Measurements from ENCODE around the gene UBAP2.

Gene UBAP2

DNA sequence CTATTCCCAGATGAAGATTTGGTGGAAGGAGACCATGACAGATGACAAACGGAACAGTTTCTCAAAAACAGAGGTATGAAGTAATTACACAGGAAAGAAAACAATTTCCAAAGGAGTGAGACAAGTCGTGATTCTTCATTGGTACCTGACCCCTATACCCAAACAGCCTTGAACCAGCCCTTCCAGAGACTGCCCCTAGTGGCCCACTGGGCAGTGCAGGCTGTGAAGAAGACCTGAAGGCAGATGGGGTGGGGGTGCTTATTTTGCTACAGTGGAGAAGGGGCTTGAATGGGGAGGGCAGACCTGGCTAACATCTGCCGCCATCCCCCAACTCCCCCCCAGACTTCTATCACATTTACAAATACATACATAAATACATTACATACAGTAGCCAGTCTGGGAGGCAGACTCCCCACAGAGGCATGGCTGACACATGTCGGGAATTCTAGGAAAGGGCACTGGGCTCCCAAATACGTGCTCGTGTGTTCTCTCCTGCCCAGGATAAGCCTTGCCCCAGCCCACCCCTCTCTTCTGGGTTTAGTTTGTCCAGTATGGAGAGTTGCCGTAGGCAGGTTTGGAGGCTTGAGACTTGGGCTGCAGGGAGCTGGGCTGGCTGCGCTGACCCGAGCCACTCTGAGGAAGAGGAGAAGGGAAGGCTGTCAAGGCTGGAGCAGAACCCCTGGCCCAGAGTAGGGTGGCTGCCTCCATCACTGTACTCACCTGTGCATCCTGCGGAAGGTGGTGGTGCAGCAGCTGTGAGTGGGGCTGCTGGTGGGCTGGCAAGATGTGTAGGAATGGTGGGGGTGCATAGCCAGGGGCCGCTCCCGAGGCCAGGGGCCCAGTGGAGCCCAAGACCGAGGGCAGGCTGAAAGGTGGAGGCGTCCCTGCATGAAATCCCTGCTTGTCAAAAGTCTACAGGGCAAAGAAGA is 126.5 kb downstream of the UBAP2 start:
- DNase-seq (ENCODE audit: low read depth): no peak

DNA sequence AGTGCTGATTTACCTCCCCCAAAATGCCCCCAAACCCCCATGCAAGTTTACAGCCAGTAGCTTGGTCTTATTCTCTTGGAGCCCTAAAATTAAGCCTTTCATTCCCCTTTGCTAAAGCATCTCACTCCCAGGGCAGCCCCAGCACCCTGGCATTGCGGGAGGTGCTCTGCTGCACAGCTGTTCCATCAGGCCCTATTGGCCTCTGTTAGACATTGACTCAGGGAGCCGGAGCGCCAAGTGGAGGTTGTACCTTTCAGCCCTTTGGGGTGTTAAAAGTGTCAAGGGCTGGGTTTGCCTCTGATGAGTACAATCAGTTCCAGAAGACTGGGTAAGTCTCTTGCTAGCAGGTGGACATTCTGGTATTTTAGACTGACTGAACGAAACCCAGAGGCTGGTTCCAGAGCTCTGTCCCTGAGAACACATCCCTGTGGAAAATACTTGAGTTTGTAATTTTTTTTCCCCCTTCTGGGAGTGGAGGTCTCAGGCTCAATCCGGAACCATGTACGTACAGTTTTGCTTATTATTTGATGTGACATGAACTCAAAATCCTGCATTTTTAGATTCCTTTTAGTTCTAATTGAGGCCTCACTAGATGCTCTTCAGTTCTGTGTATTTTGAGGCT is 129.3 kb downstream of the UBAP2 start:
- no peak for DNase-seq (ENCODE audit: low read depth)

DNA sequence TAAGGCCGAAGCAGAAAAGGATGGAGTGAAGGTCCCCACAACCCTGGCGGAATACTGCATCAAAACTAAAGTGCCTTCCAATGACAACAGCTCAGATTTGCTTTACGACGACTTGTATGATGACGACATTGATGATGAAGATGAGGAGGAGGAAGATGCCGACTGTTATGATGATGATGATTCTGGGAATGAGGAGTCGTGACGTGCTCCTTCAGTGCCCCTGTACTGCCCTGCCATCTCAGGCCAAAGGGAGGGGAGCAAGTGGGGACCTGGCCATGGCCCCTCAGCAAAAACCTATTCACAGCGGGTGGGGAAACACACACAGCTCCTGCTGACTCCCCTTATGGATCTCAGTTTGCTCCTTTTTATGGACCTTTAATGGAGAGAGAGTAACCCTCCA is 131.7 kb downstream of the UBAP2 start:
- no peak for DNase-seq (ENCODE audit: low read depth)

DNA sequence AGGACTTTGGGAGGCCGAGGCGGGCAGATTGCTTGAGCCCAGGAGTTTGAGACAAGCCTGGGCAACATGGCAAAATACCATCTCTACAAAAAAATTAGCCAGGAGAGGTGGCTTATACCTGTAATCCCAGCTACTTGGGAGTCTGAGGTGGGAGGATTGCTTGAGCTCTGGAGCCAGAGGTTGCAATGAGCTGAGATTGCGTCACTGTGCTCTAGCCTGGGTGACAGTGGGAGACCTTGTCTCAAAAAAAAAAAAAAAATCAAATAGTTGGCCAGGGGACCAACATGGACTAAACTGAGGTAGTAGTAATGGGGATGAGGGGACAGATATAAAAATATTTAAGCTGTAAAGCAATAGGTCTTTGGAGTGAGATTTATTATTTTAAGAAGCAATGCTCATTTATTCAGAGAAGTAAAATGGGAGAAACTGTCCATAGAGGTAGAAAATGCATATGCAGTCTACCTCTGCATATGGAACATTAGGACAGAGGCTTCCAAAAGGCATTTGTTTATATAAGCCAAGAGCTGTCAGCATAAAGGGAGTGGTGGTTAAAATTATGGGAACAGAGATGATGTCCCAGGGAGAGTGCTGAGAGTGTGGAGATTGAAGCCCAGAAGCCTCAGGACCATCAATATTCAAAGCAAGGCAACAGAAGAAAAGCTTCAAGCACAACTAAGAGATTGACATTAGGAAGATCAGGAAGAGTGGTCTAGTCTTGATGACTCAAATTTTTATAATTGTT is 133.6 kb downstream of the UBAP2 start:
- DNase-seq (ENCODE audit: low read depth): no peak

DNA sequence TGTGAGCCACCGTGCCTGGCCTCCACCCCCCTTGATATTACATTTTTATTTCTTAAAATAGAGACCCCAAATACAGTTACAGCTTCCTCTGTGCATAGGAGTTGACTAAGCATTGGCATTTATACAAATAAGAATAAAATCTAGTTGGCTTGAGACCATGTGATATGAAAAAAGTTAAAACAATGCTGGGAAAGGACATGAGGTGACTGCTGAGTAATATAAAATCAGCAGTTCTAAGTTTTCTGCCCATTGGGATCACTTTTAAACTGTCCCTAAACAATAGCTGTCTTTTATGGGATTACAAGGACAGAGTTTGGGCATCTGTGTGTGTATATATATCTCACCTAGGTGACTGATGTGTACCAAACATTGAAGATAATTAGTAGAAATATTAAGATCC is 135.1 kb downstream of the UBAP2 start:
- no peak for DNase-seq (ENCODE audit: low read depth)

DNA sequence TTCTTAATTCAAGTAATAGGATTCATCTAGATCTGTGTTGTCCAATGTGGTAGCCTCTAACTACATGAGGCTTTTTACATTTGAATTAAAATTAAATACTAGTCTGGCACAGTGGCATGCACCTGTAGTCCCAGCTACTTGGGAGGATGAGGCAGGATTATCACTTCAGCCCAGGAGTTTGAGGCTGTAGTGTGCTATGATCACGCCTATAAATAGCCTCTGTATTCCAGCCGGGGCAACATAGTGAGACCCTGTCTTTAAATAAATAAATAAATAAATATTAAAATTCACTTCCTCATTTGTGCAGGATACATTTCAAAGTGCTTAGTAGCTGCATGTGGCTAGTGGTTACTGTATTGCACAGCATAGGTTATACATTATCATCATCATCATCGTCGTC is 139.9 kb downstream of the UBAP2 start:
- DNase-seq (ENCODE audit: low read depth): no peak

DNA sequence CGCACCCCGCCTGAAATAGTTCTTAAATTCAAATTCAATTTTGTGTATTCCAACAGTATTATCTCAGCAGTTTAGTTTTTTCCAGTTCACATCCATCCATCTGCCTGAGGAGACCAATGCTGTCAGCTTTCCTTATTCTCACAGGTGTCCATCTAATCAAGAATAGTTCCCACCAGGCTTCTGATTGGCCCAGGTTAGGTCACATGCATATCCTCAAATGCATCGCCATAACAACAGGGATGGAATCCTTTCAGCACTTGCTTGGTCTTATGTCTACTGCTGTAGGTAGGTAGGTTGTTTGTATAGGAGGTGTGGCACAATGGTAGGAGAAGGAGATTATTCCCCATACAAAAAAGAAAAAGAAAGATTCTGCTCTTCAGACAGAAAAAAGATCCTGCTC is 140.6 kb downstream of the UBAP2 start:
- DNase-seq (ENCODE audit: low read depth): no peak

DNA sequence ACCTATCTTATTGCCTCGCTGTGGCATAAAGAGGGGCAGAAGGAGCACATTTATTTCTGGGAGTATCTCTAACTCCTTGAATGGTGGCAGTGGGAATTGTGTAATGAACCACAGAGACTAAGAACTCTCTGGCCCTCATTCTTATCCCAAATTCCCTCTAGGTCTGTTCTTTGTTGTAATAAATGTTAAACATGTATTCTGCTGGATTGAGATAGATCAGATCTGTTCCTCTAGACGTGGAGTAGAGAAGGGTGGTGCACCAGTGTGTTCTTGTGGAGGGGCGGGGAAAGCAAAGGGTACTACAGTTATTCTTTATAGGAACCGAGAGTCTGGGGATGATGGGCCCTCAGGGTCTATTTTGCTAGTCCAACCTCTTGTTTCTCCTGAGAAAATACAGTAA is 141.3 kb downstream of the UBAP2 start:
- DNase-seq (ENCODE audit: low read depth): no peak

DNA sequence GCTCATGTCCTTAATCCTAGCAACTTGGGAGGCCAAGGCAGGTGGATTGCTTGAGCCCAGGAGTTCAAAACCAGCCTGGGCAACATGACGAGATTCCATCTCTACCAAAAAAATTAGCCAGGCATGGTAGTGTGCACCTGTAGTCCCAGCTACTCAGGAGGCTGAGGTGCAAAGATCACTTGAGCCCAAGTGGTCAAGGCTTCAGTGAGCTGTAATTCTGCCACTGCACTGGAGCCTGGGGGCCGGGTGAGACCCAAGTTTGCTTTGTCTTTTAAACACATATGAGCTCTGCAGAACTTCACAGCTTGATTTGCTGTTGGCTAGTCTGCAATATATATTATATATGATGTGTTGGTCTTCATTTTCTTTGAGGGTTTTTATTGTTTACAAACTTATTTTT is 141.9 kb downstream of the UBAP2 start:
- no peak for DNase-seq (ENCODE audit: low read depth)

DNA sequence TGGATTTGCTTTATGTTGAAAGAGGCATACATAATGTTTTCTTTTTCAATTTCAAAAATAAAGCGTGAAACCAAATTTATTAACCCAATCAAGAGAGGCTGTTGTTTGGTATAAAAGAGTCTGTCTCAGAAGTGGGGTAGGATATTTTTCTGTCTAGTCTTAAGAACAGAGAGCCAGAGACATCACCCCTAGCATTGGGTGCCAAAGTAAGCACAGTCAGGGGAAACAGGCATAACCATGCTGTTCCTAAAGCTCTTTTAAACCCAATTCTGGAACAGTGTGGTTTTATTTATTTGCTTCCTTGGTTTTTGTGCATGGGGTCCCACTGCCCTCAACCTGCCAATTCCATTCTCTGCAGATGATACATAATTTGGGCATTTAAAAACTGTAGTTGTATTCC is 143.6 kb downstream of the UBAP2 start:
- no peak for DNase-seq (ENCODE audit: low read depth)

DNA sequence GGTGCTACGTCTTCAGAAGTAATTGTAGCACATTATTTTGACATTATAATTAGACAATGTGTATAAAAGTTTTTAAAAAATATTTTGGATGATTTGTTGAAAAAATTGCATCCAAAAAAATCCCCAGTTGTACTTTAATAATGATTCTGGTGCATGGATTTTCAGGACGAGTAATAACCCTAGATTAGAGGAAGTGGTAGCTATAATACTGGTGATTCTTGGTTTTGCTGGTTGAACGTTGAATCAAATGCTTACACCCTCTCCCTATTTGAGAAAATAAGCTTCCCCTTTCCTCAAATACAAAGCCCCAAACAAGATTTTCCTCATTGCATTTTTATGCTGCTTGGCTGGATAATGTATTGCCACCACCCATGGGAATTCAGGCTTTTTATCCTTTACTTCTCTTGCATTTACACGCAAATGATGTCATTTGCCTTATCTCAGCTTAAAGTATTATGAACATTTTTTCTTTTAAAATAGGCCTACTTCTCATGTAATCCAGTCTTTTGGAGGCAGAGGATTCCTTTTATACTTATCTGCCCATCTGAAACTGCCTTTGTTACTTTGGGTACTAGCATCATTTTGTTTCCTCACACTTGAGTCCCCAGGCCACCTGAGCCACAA is 145.4 kb downstream of the UBAP2 start:
- DNase-seq (ENCODE audit: low read depth): no peak

DNA sequence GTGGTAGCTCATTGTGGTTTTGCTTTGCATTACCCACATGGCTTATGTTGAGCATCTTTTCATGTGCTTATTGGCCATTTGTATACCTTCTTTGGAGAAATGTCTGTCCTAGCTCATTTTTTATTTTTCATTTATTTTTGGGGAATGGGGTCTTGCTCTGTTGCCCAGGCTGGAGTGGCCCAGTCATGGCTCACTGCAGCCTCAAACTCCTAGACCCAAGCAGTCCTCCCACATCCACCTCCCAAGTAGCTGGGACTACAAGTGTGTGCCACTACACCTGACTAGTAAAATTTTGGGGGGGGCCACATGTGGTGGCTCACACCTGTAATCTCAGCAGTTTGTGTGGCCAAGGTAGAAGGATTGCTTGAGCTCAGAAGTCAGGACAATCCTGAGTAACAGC is 154.4 kb downstream of the UBAP2 start:
- no peak for DNase-seq (ENCODE audit: low read depth)

DNA sequence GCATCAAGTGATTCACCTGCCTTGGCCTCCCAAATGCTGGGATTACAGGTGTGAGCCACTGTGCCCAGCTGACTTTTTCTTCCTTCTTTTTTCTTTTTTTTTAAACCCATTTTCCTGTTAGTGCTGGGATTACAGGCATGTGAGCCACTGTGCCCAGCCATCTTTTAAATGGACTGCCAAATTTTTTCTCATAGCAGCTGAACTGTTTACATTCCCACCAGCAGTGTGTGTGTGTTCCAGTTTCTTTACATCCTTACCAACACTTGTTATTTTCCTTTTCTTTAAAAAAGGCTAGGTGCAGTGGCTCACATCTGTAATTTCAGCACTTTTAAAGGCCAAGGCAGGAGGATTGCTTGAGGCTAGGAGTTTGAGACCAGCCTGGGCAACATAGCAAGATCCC is 154.8 kb downstream of the UBAP2 start:
- no peak for DNase-seq (ENCODE audit: low read depth)

DNA sequence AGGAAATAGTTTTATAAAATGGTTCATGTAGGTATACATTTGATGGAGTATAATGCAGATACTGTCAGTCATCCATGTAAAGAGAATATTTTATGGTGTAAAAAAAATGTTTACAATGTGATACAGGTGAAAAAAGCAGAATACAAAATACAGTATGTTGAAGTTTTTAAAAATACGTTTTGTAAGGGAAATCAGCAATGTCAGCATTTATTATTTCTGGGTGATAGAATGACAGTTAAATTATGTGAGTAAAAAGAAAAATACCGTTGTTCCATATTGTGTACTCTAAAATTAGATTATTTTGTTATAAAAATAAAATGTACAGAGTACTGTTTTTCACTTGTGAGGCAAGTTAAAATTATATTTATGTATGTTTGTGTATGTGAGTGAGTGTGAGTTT is 162.7 kb downstream of the UBAP2 start:
- DNase-seq (ENCODE audit: low read depth): no peak

DNA sequence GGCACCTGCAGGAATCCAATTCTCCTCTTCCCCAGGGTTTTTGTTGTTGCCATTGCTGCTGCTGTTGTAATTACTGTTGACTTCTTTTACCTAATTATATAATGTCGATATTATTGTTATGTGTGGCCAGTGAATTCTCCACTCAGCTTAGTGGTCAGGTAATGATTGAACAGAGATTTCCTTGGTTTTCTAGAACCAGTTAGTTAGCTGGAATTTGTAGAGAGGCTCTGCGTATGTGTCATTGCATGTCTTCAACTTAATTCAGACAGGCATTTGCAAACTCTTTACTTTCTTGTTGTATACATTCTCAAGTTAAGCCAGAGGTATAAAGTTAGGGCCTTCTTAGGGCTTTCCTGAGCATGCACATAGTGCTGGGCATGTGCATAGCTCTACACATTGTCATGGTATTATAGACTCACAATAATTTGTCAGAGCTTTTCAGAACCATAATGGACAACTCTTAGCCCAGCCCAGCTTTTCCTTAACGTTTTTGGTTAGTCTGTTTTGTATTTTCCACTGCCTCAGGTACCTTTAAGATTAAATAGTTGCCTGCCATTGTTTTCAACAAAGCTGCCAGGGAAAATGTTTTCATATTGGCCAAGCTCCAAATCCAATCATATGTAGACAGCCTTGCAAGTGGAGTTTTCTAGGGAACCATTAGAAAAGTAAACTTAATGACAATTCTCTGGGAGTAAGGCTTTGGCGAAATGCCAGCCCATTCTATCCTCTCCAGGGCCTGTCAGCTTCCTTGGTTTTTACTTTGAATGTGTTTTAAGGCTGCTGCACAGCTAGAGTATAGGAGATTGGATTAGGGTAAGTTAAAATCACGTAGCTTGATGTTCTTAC is 163.6 kb downstream of the UBAP2 start:
- DNase-seq (ENCODE audit: low read depth): no peak

DNA sequence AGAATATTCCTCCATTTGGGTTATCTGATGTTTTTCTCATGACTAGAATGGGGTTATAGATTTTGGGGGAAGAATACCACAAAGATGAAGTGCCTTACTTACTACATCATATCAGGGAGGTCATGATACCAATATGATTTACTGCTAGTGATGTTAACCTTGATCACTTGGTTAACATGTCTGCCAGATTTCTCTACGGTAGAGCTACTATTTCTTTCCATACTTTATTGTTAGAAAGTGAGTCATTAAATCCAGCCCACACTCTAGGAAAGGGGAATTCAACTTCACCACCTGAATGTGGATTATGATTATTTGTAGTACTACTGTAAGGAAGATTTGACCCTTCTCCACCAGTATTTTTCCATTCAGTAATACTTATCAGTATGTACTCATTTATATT is 167.1 kb downstream of the UBAP2 start:
- no peak for DNase-seq (ENCODE audit: low read depth)

DNA sequence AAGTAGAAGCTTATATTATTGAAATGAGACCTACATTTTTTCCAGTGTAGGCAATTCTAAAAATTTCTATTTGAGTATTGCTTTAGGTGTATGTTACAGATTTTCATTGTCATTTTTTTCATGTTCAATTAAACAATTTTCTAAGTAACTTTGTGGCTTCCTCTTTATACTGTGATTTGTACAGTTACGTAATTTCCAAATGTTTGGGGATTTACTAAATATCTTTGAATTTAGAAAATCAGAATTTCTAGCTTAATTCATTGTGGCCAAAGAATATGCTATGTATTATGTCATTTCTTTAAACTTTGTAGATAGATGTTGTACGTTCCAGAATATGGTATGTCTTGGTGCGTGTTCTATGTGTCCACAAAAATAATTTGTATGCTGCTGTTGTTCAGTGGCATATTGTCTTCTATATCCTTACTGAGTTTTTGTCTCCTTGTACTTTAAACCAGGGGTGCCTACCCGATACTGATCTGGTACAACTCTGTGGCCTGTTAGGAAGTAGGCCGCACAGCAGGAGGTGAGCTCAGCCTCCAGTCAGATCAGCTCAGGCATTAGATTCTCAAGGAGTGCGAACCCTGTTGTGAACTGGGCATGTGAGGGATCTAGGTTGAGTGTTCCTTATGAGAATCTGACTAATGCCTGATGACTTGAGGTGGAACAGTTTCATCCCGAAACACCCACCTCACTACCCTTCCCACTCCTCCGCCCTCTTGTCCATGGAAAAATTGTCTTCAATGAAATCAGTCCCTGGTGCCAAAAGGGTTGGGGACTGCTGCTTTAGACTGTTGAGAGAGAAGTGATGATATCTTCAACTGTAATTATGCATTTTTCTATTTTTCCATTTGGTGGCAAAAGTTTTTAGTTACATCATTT is 168.2 kb downstream of the UBAP2 start:
- DNase-seq (ENCODE audit: low read depth): no peak

DNA sequence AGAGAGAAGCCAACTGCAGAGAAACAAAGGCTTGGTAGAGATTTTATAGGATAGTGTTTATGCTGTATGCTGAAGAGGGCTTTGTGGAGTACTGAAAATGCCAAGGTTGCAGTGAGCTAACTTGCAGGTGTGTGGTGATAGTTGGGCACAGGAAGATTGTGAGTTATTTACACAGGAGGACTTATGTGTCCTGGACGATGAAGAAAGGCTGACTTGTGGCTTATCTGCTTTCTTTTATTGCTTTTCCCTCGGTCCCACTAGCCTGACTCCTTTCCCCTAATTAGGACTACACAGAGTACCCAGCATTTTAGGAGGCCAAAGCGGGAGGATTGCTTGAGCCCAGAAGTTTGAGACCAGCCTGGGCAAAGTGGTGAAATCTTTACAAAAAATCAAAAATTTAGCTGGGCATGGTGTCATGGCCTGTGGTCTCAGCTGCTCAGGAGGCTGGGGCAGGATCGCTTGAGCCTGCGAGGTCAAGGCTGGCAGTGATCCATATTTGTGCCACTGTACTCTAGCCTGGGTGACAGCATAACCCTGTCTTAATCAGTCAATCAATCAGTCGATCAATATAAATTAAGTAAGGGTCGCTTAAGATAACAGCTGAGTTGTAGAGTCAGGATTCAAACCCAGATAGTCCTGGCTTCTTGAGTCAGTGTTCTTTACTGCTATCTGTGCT is 169.9 kb downstream of the UBAP2 start:
- no peak for DNase-seq (ENCODE audit: low read depth)

DNA sequence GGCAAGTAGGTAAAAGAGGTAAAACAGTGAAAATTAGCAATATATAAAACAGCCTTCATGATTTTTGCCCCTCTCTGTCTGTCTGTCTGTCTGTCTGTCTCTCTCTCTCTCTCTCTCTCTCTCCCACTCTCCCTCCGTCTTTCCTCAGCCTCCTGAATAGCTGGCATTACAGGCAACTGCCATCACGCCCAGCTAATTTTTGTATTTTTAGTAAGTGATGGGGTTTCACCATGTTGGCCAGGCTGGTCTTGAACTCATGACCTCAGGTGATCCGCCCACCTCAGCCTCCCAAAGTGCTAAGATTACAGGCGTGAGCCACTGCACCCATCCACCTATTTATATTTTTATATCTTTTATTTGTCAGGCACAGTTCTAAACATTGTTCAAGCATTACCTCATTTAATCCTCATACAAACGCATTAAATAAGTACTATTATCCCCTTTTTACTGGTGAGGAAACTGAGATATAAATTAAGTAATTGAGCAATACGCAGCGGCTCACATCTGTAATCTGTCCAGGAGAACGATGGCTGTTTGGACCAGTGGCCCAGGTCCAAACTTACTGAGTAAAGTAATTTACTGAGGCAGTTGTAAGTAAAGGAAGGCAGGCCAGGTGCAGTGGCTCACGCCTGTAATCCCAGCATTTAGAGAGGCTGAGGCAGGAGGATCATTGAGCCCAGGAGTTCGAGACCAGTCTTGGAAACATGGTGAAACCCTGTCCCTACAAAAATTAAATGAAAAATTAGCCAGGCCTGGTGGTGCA is 170.8 kb downstream of the UBAP2 start:
- DNase-seq (ENCODE audit: low read depth): no peak
